Left ventricle myocardium inferior (tissue), 1 donor: ENCODE results near the gene KRTAP10-9. TPM values are rescaled to one million over a fixed set of nuclear protein-coding genes. Genes with fewer than 3 reads are reported as not detected.
"Not testable (repeated sequence)": the region's sequence is repeated elsewhere in the genome, so short reads cannot be mapped to it uniquely, and the experiment has no call there.

ENCODE experiments used
- DNase-seq: peaks from one replicate; pipeline ENCODE4 v3.0.0-alpha.2; 2020
- H3K27ac ChIP-seq: fragments of 200-600 bp; replicated peaks from 2 replicates; pipeline ENCODE4 v1.8.0; 2021
- H3K27me3 ChIP-seq: fragments of 200-600 bp; 2 replicates; pipeline ENCODE4 v1.8.0; 2021; ENCODE audit warnings: low read depth
- H3K36me3 ChIP-seq: fragments of 200-600 bp; 2 replicates; pipeline ENCODE4 v1.8.0; 2021
- H3K4me1 ChIP-seq: fragments of 200-600 bp; 2 replicates; pipeline ENCODE4 v1.8.0; 2021
- H3K4me3 ChIP-seq: fragments of 200-600 bp; 2 replicates; pipeline ENCODE4 v1.8.0; 2021; ENCODE audit warnings: mild to moderate bottlenecking, moderate library complexity
- H3K9me3 ChIP-seq: fragments of 200-600 bp; replicated peaks from 2 replicates; pipeline ENCODE4 v1.8.0; 2021
- CTCF ChIP-seq: fragments of 200-600 bp; IDR thresholded peaks from 2 replicates; pipeline ENCODE4 v1.8.0; 2021; ENCODE audit warnings: antibody characterized with exemption, mild to moderate bottlenecking, borderline replicate concordance
- intact Hi-C: fragments of 100-400 bp; cut with micrococcal nuclease; formaldehyde crosslinking; loops from one replicate; pipeline ENCODE4 v1.11.0; 2022
- total RNA-seq: library from RNA; stranded (reverse); fragmentation: NEBNext Ultra II Directional; extraction: Animal tissue kit (Norgen Biotek cat#: 25700); gene quantifications from one replicate; pipeline ENCODE4 v1.2.1, GENCODE V29; 2021
- donor health status: DM: no; HTN: yes; CAD: no; lungs with severe emphysema.

Gene KRTAP10-9
- total RNA-seq, 1 donor from 2014 or later, result not detected

DNA sequence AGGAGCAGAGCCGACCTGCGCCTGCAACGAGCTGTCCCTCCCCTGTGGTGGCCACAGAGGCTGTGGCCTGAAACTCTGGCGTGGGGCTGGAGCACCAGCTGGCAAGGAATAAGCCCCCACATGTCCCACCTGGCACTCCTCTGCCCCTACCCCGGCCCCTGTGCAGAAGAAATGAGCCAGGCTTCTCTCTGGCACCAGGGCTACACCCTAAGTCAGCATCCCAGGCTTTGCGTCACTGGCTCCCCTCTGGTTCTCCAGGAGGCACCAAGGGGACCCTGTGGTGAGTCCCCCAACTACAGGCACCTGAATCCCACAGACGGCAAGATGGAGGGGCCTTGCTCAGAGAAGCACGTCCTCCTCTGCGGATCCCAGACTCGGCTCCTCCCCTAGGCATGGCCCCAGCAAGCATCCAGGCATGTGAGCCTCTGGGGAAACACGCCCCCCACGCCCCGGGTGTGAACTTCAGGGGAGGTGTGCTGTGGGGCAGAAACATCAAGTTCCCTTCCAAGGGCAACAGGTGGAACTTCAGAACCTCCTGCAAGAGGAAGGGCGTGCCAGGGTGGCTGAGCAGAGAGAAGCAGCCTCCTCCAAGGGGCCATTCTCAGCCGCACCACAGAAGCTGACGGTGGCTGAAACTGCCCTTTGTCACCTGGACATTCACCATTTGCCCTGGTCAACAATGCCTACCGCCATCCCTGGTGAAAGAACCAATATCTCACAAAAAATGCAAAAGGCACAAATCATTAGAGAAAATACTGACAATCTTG, 23.6 kb upstream of the KRTAP10-9 start:
- intact Hi-C loops, result no loop called here
- Histone ChIP-seq H3K9me3 (peaks cover 12% of the 10 kb centered on the region), H3K36me3 (no peaks in the 10 kb centered on the region), H3K27me3 (peaks cover 52% of the 10 kb centered on the region), H3K27ac (no peak overlapping the region), H3K4me3 (no peak overlapping the region), H3K4me1 (no peaks in the 10 kb centered on the region)
- TF ChIP-seq CTCF, result no peak
- no peak for DNase-seq

- Histone ChIP-seq H3K4me3 (no peak overlapping the region), H3K9me3 (peaks cover 10% of the 10 kb centered on the region), H3K36me3 (no peaks in the 10 kb centered on the region), H3K27me3 (peaks cover 48% of the 10 kb centered on the region), H3K27ac (no peak overlapping the region), H3K4me1 (no peaks in the 10 kb centered on the region)
- DNase-seq, result no peak
- intact Hi-C loops, result no loop called here
- TF ChIP-seq CTCF, result no peak
These were observed 23.0 kb upstream of the KRTAP10-9 start for GRCh38 chr21:44603911-44604310.

- intact Hi-C loops, result no loop called here
- peaks cover 36% of the 10 kb centered on the region for H3K9me3 ChIP-seq
- DNase-seq, result no peak
- H3K36me3 ChIP-seq, result no peaks in the 10 kb centered on the region
- peaks cover 28% of the 10 kb centered on the region for H3K27me3 ChIP-seq
- no peak overlapping the region for H3K27ac ChIP-seq
- H3K4me1 ChIP-seq, result no peaks in the 10 kb centered on the region
- TF ChIP-seq CTCF, result no peak
- no peak overlapping the region for H3K4me3 ChIP-seq
These were observed 20.4 kb upstream of the KRTAP10-9 start for GRCh38 chr21:44606495-44606894.

- Histone ChIP-seq H3K36me3 (no peaks in the 10 kb centered on the region), H3K4me1 (no peaks in the 10 kb centered on the region), H3K27ac (no peak overlapping the region), H3K9me3 (peaks cover 41% of the 10 kb centered on the region), H3K4me3 (no peak overlapping the region), H3K27me3 (peaks cover 23% of the 10 kb centered on the region)
- intact Hi-C loops, result no loop called here
- no peak for TF ChIP-seq CTCF
- no peak for DNase-seq
These were observed 17.7 kb upstream of the KRTAP10-9 start for GRCh38 chr21:44609193-44609592.

GRCh38 chr21:44610157-44610843, 16.6 kb upstream of the KRTAP10-9 start:
- H3K27ac ChIP-seq, H3K4me3 ChIP-seq, intact Hi-C loops, DNase-seq, H3K36me3 ChIP-seq, H3K4me1 ChIP-seq: not testable (repeated sequence)
- H3K27me3 ChIP-seq, result peaks cover 22% of the 10 kb centered on the region
- H3K9me3 ChIP-seq, result peaks cover 41% of the 10 kb centered on the region

DNA sequence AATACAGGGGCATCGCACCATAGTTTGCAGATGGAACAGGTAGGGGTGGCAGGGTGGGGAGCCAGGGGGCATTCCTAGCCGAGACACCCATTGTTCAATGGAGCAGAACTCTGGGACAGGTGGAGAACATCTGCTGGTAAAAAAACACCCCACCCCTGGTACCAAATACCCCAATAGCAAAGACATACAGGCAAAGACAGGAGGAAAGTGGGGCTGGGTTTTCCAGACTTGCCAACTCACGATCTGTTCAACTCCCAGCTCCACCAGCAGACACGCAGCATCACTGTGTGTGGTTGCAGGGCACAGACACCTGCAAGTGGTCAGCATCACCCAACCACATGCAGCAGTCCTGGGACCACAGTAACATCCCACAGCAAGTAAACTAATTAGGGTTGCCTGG, 15.3 kb upstream of the KRTAP10-9 start:
- intact Hi-C loops, result no loop called here

More for the DNA sequence above, 15.3 kb upstream of the KRTAP10-9 start:
- peaks cover 32% of the 10 kb centered on the region for H3K27me3 ChIP-seq
- H3K9me3 ChIP-seq, result peaks cover 38% of the 10 kb centered on the region
- no peaks in the 10 kb centered on the region for H3K4me1 ChIP-seq
- no peak for DNase-seq
- no peak overlapping the region for H3K4me3 ChIP-seq
- no peak for TF ChIP-seq CTCF
- H3K27ac ChIP-seq, result no peak overlapping the region
- H3K36me3 ChIP-seq, result no peaks in the 10 kb centered on the region
